Measurements from ENCODE around the gene KCNK5. TPM values are rescaled to one million over a fixed set of nuclear protein-coding genes. Genes with fewer than 3 reads are reported as not detected.

KCNK5 gene
- total and polyA plus RNA-seq, 2 of the 8 experiments (the other 6 are each of a cell fraction or from before 2014, with no cell fraction given) = 20.9 to 44.3 TPM

- Histone ChIP-seq H3K56ac (replicated peaks; ENCODE audit: insufficient read length, low read depth, low read length) (no peak overlapping the region), H3K79me1 (ENCODE audit: low read depth, low read length) (peaks cover 24% of the 10 kb centered on the region), H4K5ac (ENCODE audit: insufficient read length, low read depth, low read length) (no peak overlapping the region), H3K27me3 (replicated peaks in 1 of 4; ENCODE audit: control insufficient read depth in 3 of 4, extremely low read depth in 1 of 4, insufficient read depth in 3 of 4, low read length in 3 of 4) (no peaks in the 10 kb centered on the region), H3K14ac (ENCODE audit: insufficient read length) (no peak overlapping the region), H3K4me2 (ENCODE audit: insufficient read depth in 1 of 2, low read depth in 2 of 2, low read length in 2 of 2) (peak overlapping the region in 1 of 2 experiments; percentile 46; a peak in 2 of 4 replicates), H2BK20ac (ENCODE audit: low read length) (0 out of 2 replicates have a peak overlapping the region, but pooled peaks have one; percentile 48), H3K23ac (ENCODE audit: insufficient read length) (no peak overlapping the region), H3K9me3 (ENCODE audit: insufficient read depth in 2 of 2, low read depth in 1 of 2, low read length in 1 of 2) (no peaks in the 10 kb centered on the region), H3K4me3 (ENCODE audit: extremely low read depth in 1 of 4, insufficient read depth in 2 of 4, low read depth in 3 of 4, low read length in 4 of 4) (no peak overlapping the region), H2AFZ (ENCODE audit: low read length) (no peak overlapping the region), H2BK12ac (ENCODE audit: low read depth, low read length) (peak overlapping the region; percentile 88), H2AK5ac (ENCODE audit: low read depth, low read length) (peak overlapping the region; percentile 65; the same call in 1 of the 2 replicates), H2BK120ac (replicated peaks; ENCODE audit: low read depth, low read length) (no peak overlapping the region), H3K9ac (replicated peaks in 1 of 4; ENCODE audit: extremely low read depth in 1 of 4, low read depth in 3 of 4, low read length in 3 of 4) (no peak overlapping the region), H3K27ac (ENCODE audit: low read depth, low read length) (no peak overlapping the region), H4K20me1 (replicated peaks in 1 of 2; ENCODE audit: control insufficient read depth in 1 of 2, insufficient read depth in 2 of 2, low read length in 2 of 2) (peaks cover 33 to 52% of the 10 kb centered on the region in 2 experiments), H3K23me2 (ENCODE audit: low read depth, low read length) (no peaks in the 10 kb centered on the region), H3K18ac (ENCODE audit: extremely low read depth, low read length) (peak overlapping the region; percentile 83; the same call in 1 of the 2 replicates), H4K91ac (replicated peaks; ENCODE audit: insufficient read length, low read length) (peak overlapping the region; percentile 5), H4K8ac (ENCODE audit: extremely low read depth, insufficient read depth, low read length) (no peak overlapping the region), H3K79me2 (ENCODE audit: control insufficient read depth in 1 of 2, insufficient read depth in 2 of 2, low read length in 2 of 2) (peaks cover 9 to 97% of the 10 kb centered on the region in 2 experiments), H3K36me3 (ENCODE audit: control insufficient read depth in 2 of 4, insufficient read depth in 4 of 4, low read length in 3 of 4) (peaks cover 0 to 10% (median 1%) of the 10 kb centered on the region in 4 experiments; a peak in 2 of 8 replicates), H3K4me1 (replicated peaks in 1 of 4; ENCODE audit: control insufficient read depth in 3 of 4, insufficient read depth in 4 of 4, low read length in 3 of 4) (peaks cover 31 to 56% (median 41%) of the 10 kb centered on the region in 4 experiments), H2BK5ac (ENCODE audit: low read depth, low read length) (peak overlapping the region; percentile 69), H2BK15ac (ENCODE audit: low read length) (peak overlapping the region; percentile 67; the same call in 1 of the 2 replicates), H3K4ac (replicated peaks; ENCODE audit: insufficient read length, low read depth, low read length) (peak overlapping the region; percentile 5)
- no peak for FAIRE-seq
- POLR2A ChIA-PET (ENCODE audit: partially characterized antibody) = interaction anchor here (0.7 to 2.1 kb wide), 3 partner anchors 10 to 104 kb away, joined by 3 to 12 read pairs (median 6); partner anchors contain the start of gene KCNK17
- CTCF ChIA-PET (ENCODE audit: partially characterized antibody) = interaction anchor here (1.1 to 72.8 kb wide), 4 partner anchors 5 to 86 kb away, joined by 3 to 1738 read pairs (median 836); partner anchors contain the start of genes KCNK17 and KCNK5
- 74% methylated on average over 6 of the region's 6 CpGs; no CpG with 5 or more reads in 1 of the 2 experiments for WGBS, 2 experiments (ENCODE audit: extremely low coverage in 1 of 2, insufficient coverage in 1 of 2, insufficient read length in 1 of 2, insufficient replicate concordance in 2 of 2, low coverage in 1 of 2, low lambda C conversion rate in 2 of 2, missing lambda C conversion rate in 1 of 2)
- no peak for DNase-seq (ENCODE audit: low read depth in 1 of 2, low spot score in 2 of 2)
- TF ChIP-seq CEBPB (IDR thresholded peaks at IDR 0.05; ENCODE audit: low read depth, low read length) (no peak), CBX8 (IDR thresholded peaks at IDR 0.05; ENCODE audit: borderline replicate concordance, low read depth, low read length) (no peak), SP4 (IDR thresholded peaks at IDR 0.05; ENCODE audit: low read length) (no peak), TEAD4 (IDR thresholded peaks at IDR 0.05; ENCODE audit: low read depth, low read length) (no peak), YY1 (IDR thresholded peaks at IDR 0.05; ENCODE audit: low read depth, low read length) (no peak), SP1 (IDR thresholded peaks at IDR 0.05; ENCODE audit: low read depth, low read length) (no peak), PHF8 (conservative IDR thresholded peaks at IDR 0.05; ENCODE audit: low read depth, low read length) (no peak), HDAC2 (IDR thresholded peaks at IDR 0.05; ENCODE audit: borderline replicate concordance in 1 of 2, low read depth in 2 of 2, low read length in 2 of 2) (no peak), BACH1 (IDR thresholded peaks at IDR 0.05; ENCODE audit: low read length) (no peak)
These were observed 19.4 kb downstream of the KCNK5 start for GRCh38 chr6:39209911-39210310.
